Left ventricle myocardium inferior (tissue), 1 donor: Measurements from ENCODE around the gene FOXN3. TPM values are rescaled to one million over a fixed set of nuclear protein-coding genes. Genes with fewer than 3 reads are reported as not detected.

Source experiments
- DNase-seq: peaks from one replicate; pipeline ENCODE4 v3.0.0-alpha.2; 2020
- H3K27ac ChIP-seq: fragments of 200-600 bp; replicated peaks from 2 replicates; pipeline ENCODE4 v1.8.0; 2021
- H3K27me3 ChIP-seq: fragments of 200-600 bp; 2 replicates; pipeline ENCODE4 v1.8.0; 2021; ENCODE audit warnings: low read depth
- H3K36me3 ChIP-seq: fragments of 200-600 bp; 2 replicates; pipeline ENCODE4 v1.8.0; 2021
- H3K4me1 ChIP-seq: fragments of 200-600 bp; 2 replicates; pipeline ENCODE4 v1.8.0; 2021
- H3K4me3 ChIP-seq: fragments of 200-600 bp; 2 replicates; pipeline ENCODE4 v1.8.0; 2021; ENCODE audit warnings: mild to moderate bottlenecking, moderate library complexity
- H3K9me3 ChIP-seq: fragments of 200-600 bp; replicated peaks from 2 replicates; pipeline ENCODE4 v1.8.0; 2021
- CTCF ChIP-seq: fragments of 200-600 bp; IDR thresholded peaks from 2 replicates; pipeline ENCODE4 v1.8.0; 2021; ENCODE audit warnings: antibody characterized with exemption, mild to moderate bottlenecking, borderline replicate concordance
- intact Hi-C: fragments of 100-400 bp; cut with micrococcal nuclease; formaldehyde crosslinking; loops from one replicate; pipeline ENCODE4 v1.11.0; 2022
- total RNA-seq: library from RNA; stranded (reverse); fragmentation: NEBNext Ultra II Directional; extraction: Animal tissue kit (Norgen Biotek cat#: 25700); gene quantifications from one replicate; pipeline ENCODE4 v1.2.1, GENCODE V29; 2021
- donor health status: DM: no; HTN: yes; CAD: no; lungs with severe emphysema.

The FOXN3 gene
- total RNA-seq, 1 donor from 2014 or later = 120 TPM

- Histone ChIP-seq H3K36me3 (peaks cover 30% of the 10 kb centered on the region), H3K27ac (peak overlapping the region; percentile 38), H3K4me3 (no peak overlapping the region), H3K9me3 (no peaks in the 10 kb centered on the region), H3K27me3 (no peaks in the 10 kb centered on the region), H3K4me1 (peaks cover 88% of the 10 kb centered on the region)
- DNase-seq = no peak
- intact Hi-C loops = no loop called here
- TF ChIP-seq CTCF = no peak
Observed at GRCh38 chr14:89407856-89408255, 9.2 kb downstream of the FOXN3 start.

- TF ChIP-seq CTCF = no peak
- Histone ChIP-seq H3K4me3 (no peak overlapping the region), H3K36me3 (peaks cover 34% of the 10 kb centered on the region), H3K27ac (peak overlapping the region; percentile 38), H3K27me3 (no peaks in the 10 kb centered on the region), H3K4me1 (peaks cover 89% of the 10 kb centered on the region), H3K9me3 (no peaks in the 10 kb centered on the region)
- intact Hi-C loops = no loop called here
- no peak for DNase-seq
Observed at GRCh38 chr14:89406941-89407340, 10.1 kb downstream of the FOXN3 start.

GRCh38 chr14:89406361-89406760 is 10.7 kb downstream of the FOXN3 start:
- intact Hi-C loops = no loop called here
- Histone ChIP-seq H3K4me1 (peaks cover 91% of the 10 kb centered on the region), H3K36me3 (peaks cover 28% of the 10 kb centered on the region), H3K9me3 (no peaks in the 10 kb centered on the region), H3K27me3 (no peaks in the 10 kb centered on the region), H3K4me3 (no peak overlapping the region), H3K27ac (no peak overlapping the region)
- TF ChIP-seq CTCF = no peak
- DNase-seq = no peak

- no peak overlapping the region for H3K4me3 ChIP-seq
- no peak for DNase-seq
- no peaks in the 10 kb centered on the region for H3K27me3 ChIP-seq
- TF ChIP-seq CTCF = no peak
- H3K36me3 ChIP-seq = peaks cover 22% of the 10 kb centered on the region
- H3K4me1 ChIP-seq = peaks cover 88% of the 10 kb centered on the region
- no peak overlapping the region for H3K27ac ChIP-seq
- intact Hi-C loops = no loop called here
- H3K9me3 ChIP-seq = no peaks in the 10 kb centered on the region
Observed at GRCh38 chr14:89405712-89406111, 11.3 kb downstream of the FOXN3 start.

GRCh38 chr14:89402363-89402762 is 14.7 kb downstream of the FOXN3 start:
- intact Hi-C loops = no loop called here
- Histone ChIP-seq H3K27ac (no peak overlapping the region), H3K4me3 (no peak overlapping the region), H3K4me1 (peaks cover 87% of the 10 kb centered on the region), H3K9me3 (no peaks in the 10 kb centered on the region), H3K27me3 (no peaks in the 10 kb centered on the region), H3K36me3 (peaks cover 17% of the 10 kb centered on the region)
- DNase-seq = no peak
- no peak for TF ChIP-seq CTCF

GRCh38 chr14:89401761-89402160 is 15.3 kb downstream of the FOXN3 start:
- peaks cover 17% of the 10 kb centered on the region for H3K36me3 ChIP-seq
- DNase-seq = no peak
- no peaks in the 10 kb centered on the region for H3K9me3 ChIP-seq
- intact Hi-C loops = no loop called here
- H3K4me1 ChIP-seq = peaks cover 81% of the 10 kb centered on the region
- H3K27me3 ChIP-seq = no peaks in the 10 kb centered on the region
- no peak overlapping the region for H3K27ac ChIP-seq
- no peak for TF ChIP-seq CTCF
- H3K4me3 ChIP-seq = no peak overlapping the region
